Astrocyte (in vitro differentiated cells and primary cell): Measurements from ENCODE around the gene SERPINA1. TPM values are rescaled to one million over a fixed set of nuclear protein-coding genes. Genes with fewer than 3 reads are reported as not detected.

Experiments
- DNase-seq: peaks from one replicate; pipeline ENCODE4 v3.0.0-alpha.2; 2010; ENCODE audit warnings: low read depth
- FAIRE-seq: peaks from 2 replicates; lab custom pipeline; 2011; peaks lifted over from hg19 to GRCh38; lab: Jason Lieb, UNC
- H2AFZ ChIP-seq: 2 replicates; pipeline ENCODE4 v1.6.0; 2012; ENCODE audit warnings: low read depth, low read length, inconsistent platforms
- H3K27ac ChIP-seq: 2 replicates; pipeline ENCODE4 v1.5.1; 2011; ENCODE audit warnings: low read depth, low read length, inconsistent platforms
- H3K27me3 ChIP-seq: 2 replicates; pipeline ENCODE4 v1.6.0; 2011; ENCODE audit warnings: low read length, inconsistent platforms; ENCODE audit not compliant: insufficient read depth
- H3K36me3 ChIP-seq: 2 replicates; pipeline ENCODE4 v1.5.1; 2011; ENCODE audit warnings: low read length, inconsistent platforms; ENCODE audit not compliant: insufficient read depth
- H3K4me1 ChIP-seq: 2 replicates; pipeline ENCODE4 v1.5.1; 2011; ENCODE audit warnings: low read length, inconsistent platforms; ENCODE audit not compliant: insufficient read depth
- H3K4me2 ChIP-seq: 2 replicates; pipeline ENCODE4 v1.6.0; 2012; ENCODE audit warnings: low read length, inconsistent platforms
- H3K4me3 ChIP-seq: 2 replicates; pipeline ENCODE4 v1.5.1; 2011; ENCODE audit warnings: low read depth, mild to moderate bottlenecking, low read length, inconsistent platforms; ENCODE audit not compliant: insufficient read depth
- H3K79me2 ChIP-seq: 2 replicates; pipeline ENCODE4 v1.6.0; 2012; ENCODE audit warnings: mild to moderate bottlenecking, low read length, inconsistent platforms; ENCODE audit not compliant: insufficient read depth
- H3K9ac ChIP-seq: 2 replicates; pipeline ENCODE4 v1.6.0; 2012; ENCODE audit warnings: mild to moderate bottlenecking, low read length, inconsistent platforms
- H3K9me3 ChIP-seq: 2 replicates; pipeline ENCODE4 v1.5.1; 2012; ENCODE audit warnings: low read depth, mild to moderate bottlenecking, low read length, inconsistent platforms; ENCODE audit not compliant: insufficient read depth
- H4K20me1 ChIP-seq: 2 replicates; pipeline ENCODE4 v1.6.0; 2012; ENCODE audit warnings: low read length, inconsistent platforms; ENCODE audit not compliant: insufficient read depth
- H3K27ac Mint-ChIP-seq: one replicate; pipeline ENCODE4 v1.8.0; 2021; ENCODE audit warnings: mild to moderate bottlenecking, mixed read lengths; ENCODE audit not compliant: unreplicated experiment
- H3K27me3 Mint-ChIP-seq: one replicate; pipeline ENCODE4 v1.8.0; 2021; ENCODE audit warnings: low read depth, mixed read lengths; ENCODE audit not compliant: unreplicated experiment
- H3K36me3 Mint-ChIP-seq: one replicate; pipeline ENCODE4 v1.8.0; 2021; ENCODE audit warnings: low read depth, mixed read lengths; ENCODE audit not compliant: unreplicated experiment
- H3K4me1 Mint-ChIP-seq: one replicate; pipeline ENCODE4 v1.8.0; 2021; ENCODE audit warnings: low read depth, mixed read lengths; ENCODE audit not compliant: unreplicated experiment
- H3K4me3 Mint-ChIP-seq: one replicate; pipeline ENCODE4 v1.8.0; 2021; ENCODE audit warnings: mild to moderate bottlenecking, moderate library complexity, mixed read lengths; ENCODE audit not compliant: unreplicated experiment
- H3K9me3 Mint-ChIP-seq: one replicate; pipeline ENCODE4 v1.8.0; 2021; ENCODE audit warnings: mild to moderate bottlenecking, mixed read lengths; ENCODE audit not compliant: unreplicated experiment
- EZH2 ChIP-seq: IDR thresholded peaks from 2 replicates; pipeline ENCODE4 v1.6.1; 2012; ENCODE audit warnings: mild to moderate bottlenecking, low read length, inconsistent platforms; ENCODE audit not compliant: insufficient read depth
- total RNA-seq: library from RNA; stranded (reverse); gene quantifications from 2 replicates; pipeline ENCODE4 v1.2.1, GENCODE V29; 2021
- TF ChIP-seq, protein P1 (sequence below): IDR thresholded peaks from 2 replicates; pipeline ENCODE4 v1.5.1; 2011; ENCODE audit warnings: low read depth, mild to moderate bottlenecking, inconsistent platforms, low read length, moderate library complexity; ENCODE audit not compliant: insufficient read depth

The SERPINA1 gene
- total RNA-seq, 1 donor from 2014 or later = 0.98 TPM

DNA sequence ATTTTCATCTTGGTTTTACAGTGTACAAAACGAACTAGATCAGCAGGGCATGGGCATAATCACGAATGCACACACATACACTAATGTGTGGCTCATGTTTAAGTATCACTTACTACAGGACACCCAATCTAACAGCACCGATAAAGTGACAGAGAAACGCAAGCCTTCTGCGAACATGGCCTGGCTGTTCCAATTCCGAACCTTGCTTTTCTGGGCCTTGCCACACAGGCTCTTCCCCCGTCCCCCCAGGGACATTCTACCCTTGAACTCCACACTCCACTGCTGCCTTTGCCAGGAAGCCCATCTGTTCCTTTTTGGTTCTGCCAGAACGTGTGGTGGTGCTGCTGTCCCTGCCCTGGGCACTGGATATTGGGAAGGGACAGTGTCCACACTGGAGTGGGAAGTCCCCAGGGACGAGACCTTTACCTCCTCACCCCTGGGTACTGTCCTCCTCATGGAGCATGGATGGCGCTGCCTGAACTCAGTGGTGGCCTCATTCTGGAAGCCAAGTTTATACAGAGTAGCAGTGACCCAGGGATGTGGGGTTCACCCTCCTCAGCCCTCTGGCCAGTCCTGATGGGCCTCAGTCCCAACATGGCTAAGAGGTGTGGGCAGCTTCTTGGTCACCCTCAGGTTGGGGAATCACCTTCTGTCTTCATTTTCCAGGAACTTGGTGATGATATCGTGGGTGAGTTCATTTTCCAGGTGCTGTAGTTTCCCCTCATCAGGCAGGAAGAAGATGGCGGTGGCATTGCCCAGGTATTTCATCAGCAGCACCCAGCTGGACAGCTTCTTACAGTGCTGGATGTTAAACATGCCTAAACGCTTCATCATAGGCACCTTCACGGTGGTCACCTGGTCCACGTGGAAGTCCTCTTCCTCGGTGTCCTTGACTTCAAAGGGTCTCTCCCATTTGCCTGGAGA, 7.9 kb downstream of the SERPINA1 start:
- FAIRE-seq = no peak
- Histone ChIP-seq H3K4me2 (no peak overlapping the region), H3K27me3 (no peaks in the 10 kb centered on the region), H3K79me2 (no peaks in the 10 kb centered on the region), H3K9me3 (no peaks in the 10 kb centered on the region), H3K9ac (no peak overlapping the region), H3K4me1 (peaks cover 10% of the 10 kb centered on the region), H3K4me3 (no peak overlapping the region), H3K36me3 (no peaks in the 10 kb centered on the region), H3K27ac (no peak overlapping the region), H2AFZ (no peak overlapping the region), H4K20me1 (no peaks in the 10 kb centered on the region)
- peaks cover 5% of the 10 kb centered on the region for H3K9me3 Mint-ChIP-seq
- peaks cover 35% of the 10 kb centered on the region for H3K27me3 Mint-ChIP-seq
- no peak for DNase-seq
- no peak for TF ChIP-seq EZH2
- TF ChIP-seq, protein P1, sequence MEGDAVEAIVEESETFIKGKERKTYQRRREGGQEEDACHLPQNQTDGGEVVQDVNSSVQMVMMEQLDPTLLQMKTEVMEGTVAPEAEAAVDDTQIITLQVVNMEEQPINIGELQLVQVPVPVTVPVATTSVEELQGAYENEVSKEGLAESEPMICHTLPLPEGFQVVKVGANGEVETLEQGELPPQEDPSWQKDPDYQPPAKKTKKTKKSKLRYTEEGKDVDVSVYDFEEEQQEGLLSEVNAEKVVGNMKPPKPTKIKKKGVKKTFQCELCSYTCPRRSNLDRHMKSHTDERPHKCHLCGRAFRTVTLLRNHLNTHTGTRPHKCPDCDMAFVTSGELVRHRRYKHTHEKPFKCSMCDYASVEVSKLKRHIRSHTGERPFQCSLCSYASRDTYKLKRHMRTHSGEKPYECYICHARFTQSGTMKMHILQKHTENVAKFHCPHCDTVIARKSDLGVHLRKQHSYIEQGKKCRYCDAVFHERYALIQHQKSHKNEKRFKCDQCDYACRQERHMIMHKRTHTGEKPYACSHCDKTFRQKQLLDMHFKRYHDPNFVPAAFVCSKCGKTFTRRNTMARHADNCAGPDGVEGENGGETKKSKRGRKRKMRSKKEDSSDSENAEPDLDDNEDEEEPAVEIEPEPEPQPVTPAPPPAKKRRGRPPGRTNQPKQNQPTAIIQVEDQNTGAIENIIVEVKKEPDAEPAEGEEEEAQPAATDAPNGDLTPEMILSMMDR = no peak
- no peaks in the 10 kb centered on the region for H3K4me1 Mint-ChIP-seq
- peaks cover 3% of the 10 kb centered on the region for H3K36me3 Mint-ChIP-seq
- H3K27ac Mint-ChIP-seq = no peak overlapping the region
- no peak overlapping the region for H3K4me3 Mint-ChIP-seq

DNA sequence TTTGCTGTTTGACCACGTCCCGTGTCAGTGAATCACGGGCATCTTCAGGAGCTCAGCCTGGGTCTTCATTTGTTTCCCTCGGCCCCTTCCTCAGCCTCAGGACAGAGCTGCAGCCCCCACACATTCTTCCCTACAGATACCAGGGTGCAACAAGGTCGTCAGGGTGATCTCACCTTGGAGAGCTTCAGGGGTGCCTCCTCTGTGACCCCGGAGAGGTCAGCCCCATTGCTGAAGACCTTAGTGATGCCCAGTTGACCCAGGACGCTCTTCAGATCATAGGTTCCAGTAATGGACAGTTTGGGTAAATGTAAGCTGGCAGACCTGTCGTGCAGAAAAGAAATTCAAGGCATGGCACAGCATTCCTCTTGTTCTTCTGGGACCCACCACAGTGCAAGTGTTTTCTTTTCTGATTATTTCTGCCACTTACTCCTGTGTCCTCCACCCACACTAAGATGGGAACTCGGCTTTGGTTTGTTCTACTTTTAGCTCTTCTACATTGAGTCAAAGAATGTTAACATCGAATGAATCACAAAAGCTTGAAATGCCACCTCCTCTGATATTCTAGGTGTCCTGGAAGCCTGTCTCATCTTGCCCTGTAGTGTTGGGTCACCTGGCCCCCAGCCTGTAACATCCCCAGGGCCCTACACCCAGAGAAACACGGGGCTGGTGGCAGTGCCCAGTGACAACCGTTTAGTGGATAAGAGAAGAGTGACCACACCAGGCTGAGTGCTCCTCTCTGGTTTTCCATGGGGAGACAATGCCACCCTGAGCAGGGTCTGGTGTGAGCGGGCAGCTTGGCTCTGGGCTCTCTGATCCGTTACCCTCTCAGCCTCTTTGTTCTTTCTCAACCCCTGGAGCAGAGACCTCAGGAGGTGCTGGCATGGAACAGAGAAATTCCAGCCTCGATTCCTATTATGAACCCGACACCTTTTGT, 8.8 kb downstream of the SERPINA1 start:
- Histone ChIP-seq H3K27me3 (no peaks in the 10 kb centered on the region), H3K36me3 (no peaks in the 10 kb centered on the region), H4K20me1 (no peaks in the 10 kb centered on the region), H3K9me3 (no peaks in the 10 kb centered on the region), H3K4me1 (peaks cover 14% of the 10 kb centered on the region), H3K79me2 (no peaks in the 10 kb centered on the region), H3K4me3 (no peak overlapping the region), H2AFZ (no peak overlapping the region), H3K4me2 (no peak overlapping the region), H3K9ac (no peak overlapping the region), H3K27ac (no peak overlapping the region)
- H3K27me3 Mint-ChIP-seq = peaks cover 38% of the 10 kb centered on the region
- H3K4me3 Mint-ChIP-seq = no peak overlapping the region
- H3K9me3 Mint-ChIP-seq = peaks cover 5% of the 10 kb centered on the region
- no peak overlapping the region for H3K27ac Mint-ChIP-seq
- H3K36me3 Mint-ChIP-seq = peaks cover 3% of the 10 kb centered on the region
- DNase-seq (no peak), FAIRE-seq (no peak)
- TF ChIP-seq, protein P1 = no peak
- no peak for TF ChIP-seq EZH2
- H3K4me1 Mint-ChIP-seq = no peaks in the 10 kb centered on the region
